ENCODE results near the gene STOML1. TPM values are rescaled to one million over a fixed set of nuclear protein-coding genes. Genes with fewer than 3 reads are reported as not detected.
A peak's percentile ranks its signal among the peaks of the same experiment; 100 is the strongest.
"Not testable (repeated sequence)": the region's sequence is repeated elsewhere in the genome, so short reads cannot be mapped to it uniquely, and the experiment has no call there.

Gene STOML1
- total RNA-seq, 8 experiments from 2014 or later, result 7.7 to 31.4 (median 18.2) TPM

GRCh38 chr15:73960472-73961070 is 31.5 kb downstream of the STOML1 start:
- in situ Hi-C loops (cut with MboI; ENCODE audit: low pct_unique_long_range_greater_than_20kb in 2 of 9, low sequenced_read_pairs in 9 of 9, unreplicated experiment in 9 of 9), result loop anchor here in 2 of 9 experiments (25.0 kb wide), 2 partner anchors 352 to 377 kb away; no protein-coding TSS in a partner anchor
- H3K27ac ChIP-seq; H3K4me3 ChIP-seq; ATAC-seq (replicated peaks in 6 of 8): not testable (repeated sequence)
- WGBS, 10 experiments, result 82 to 100% (median 96%) methylated on average over 1 to 7 of the region's 7 CpGs; no CpG with 5 or more reads in 2 of the 10 experiments
- peaks cover 12 to 16% of the 10 kb centered on the region in 2 donors for H3K4me1 ChIP-seq (replicated peaks in 1 of 2)

GRCh38 chr15:73959801-73960200 is 32.3 kb downstream of the STOML1 start:
- Histone ChIP-seq H3K4me1 (replicated peaks in 1 of 2) (peaks cover 4 to 9% of the 10 kb centered on the region in 2 donors), H3K4me3 (no peak overlapping the region), H3K27ac (no peak overlapping the region)
- ATAC-seq (replicated peaks in 6 of 8), result peak in 1 of 8 experiments; percentile 12
- 57 to 86% (median 72%) methylated on average over 2 to 6 of the region's 6 CpGs; no CpG with 5 or more reads in 5 of the 10 experiments for WGBS, 10 experiments
- in situ Hi-C loops (cut with MboI; ENCODE audit: low pct_unique_long_range_greater_than_20kb in 2 of 9, low sequenced_read_pairs in 9 of 9, unreplicated experiment in 9 of 9), result loop anchor here in 2 of 9 experiments (25.0 kb wide), 2 partner anchors 352 to 378 kb away; no protein-coding TSS in a partner anchor

- peak in 2 of 8 experiments; percentile 6 to 25 for ATAC-seq (replicated peaks in 6 of 8)
- H3K27ac ChIP-seq, result no peak overlapping the region
Observed at GRCh38 chr15:73959012-73959581, 33.0 kb downstream of the STOML1 start.

GRCh38 chr15:73957785-73958184 is 34.3 kb downstream of the STOML1 start:
- Histone ChIP-seq H3K4me1 (replicated peaks in 1 of 2) (peaks cover 16 to 19% of the 10 kb centered on the region in 2 donors), H3K4me3 (no peak overlapping the region), H3K27ac (no peak overlapping the region)
- ATAC-seq (replicated peaks in 6 of 8), result no peak
- 83 to 100% (median 93%) methylated on average over 1 to 2 of the region's 2 CpGs; no CpG with 5 or more reads in 6 of the 10 experiments for WGBS, 10 experiments
- in situ Hi-C loops (cut with MboI; ENCODE audit: low pct_unique_long_range_greater_than_20kb in 2 of 9, low sequenced_read_pairs in 9 of 9, unreplicated experiment in 9 of 9), result loop anchor here in 2 of 9 experiments (25.0 kb wide), 2 partner anchors 355 to 380 kb away; no protein-coding TSS in a partner anchor

More at GRCh38 chr15:73959012-73959581, 33.0 kb downstream of the STOML1 start:
- Histone ChIP-seq H3K4me3 (no peak overlapping the region), H3K4me1 (replicated peaks in 1 of 2) (peaks cover 9 to 10% of the 10 kb centered on the region in 2 donors)
- in situ Hi-C loops (cut with MboI; ENCODE audit: low pct_unique_long_range_greater_than_20kb in 2 of 9, low sequenced_read_pairs in 9 of 9, unreplicated experiment in 9 of 9), result loop anchor here in 2 of 9 experiments (25.0 kb wide), 2 partner anchors 353 to 378 kb away; no protein-coding TSS in a partner anchor
- WGBS, 10 experiments, result 0 to 92% (median 56%) methylated on average over 1 to 6 of the region's 8 CpGs

- peaks cover 21 to 24% of the 10 kb centered on the region in 2 donors for H3K4me1 ChIP-seq (replicated peaks in 1 of 2)
- no peak overlapping the region for H3K4me3 ChIP-seq
- in situ Hi-C loops (cut with MboI; ENCODE audit: low pct_unique_long_range_greater_than_20kb in 2 of 9, low sequenced_read_pairs in 9 of 9, unreplicated experiment in 9 of 9), result loop anchor here in 2 of 9 experiments (25.0 kb wide), 2 partner anchors 355 to 380 kb away; no protein-coding TSS in a partner anchor
- no peak overlapping the region for H3K27ac ChIP-seq
- ATAC-seq (replicated peaks in 6 of 8), result peak in 1 of 8 experiments; percentile 8
- WGBS, 10 experiments, result 60 to 100% (median 70%) methylated on average over 1 to 4 of the region's 8 CpGs; no CpG with 5 or more reads in 3 of the 10 experiments
Observed at GRCh38 chr15:73957276-73957675, 34.8 kb downstream of the STOML1 start.

GRCh38 chr15:73956743-73957135 is 35.4 kb downstream of the STOML1 start:
- no peak overlapping the region for H3K27ac ChIP-seq
- WGBS, 10 experiments, result 0 to 96% (median 5%) methylated on average over 1 to 8 of the region's 9 CpGs; no CpG with 5 or more reads in 6 of the 10 experiments

GRCh38 chr15:73955861-73956742 is 36.0 kb downstream of the STOML1 start:
- in situ Hi-C loops (cut with MboI; ENCODE audit: low pct_unique_long_range_greater_than_20kb in 2 of 9, low sequenced_read_pairs in 9 of 9, unreplicated experiment in 9 of 9), result loop anchor here in 2 of 9 experiments (25.0 kb wide), 2 partner anchors 356 to 381 kb away; no protein-coding TSS in a partner anchor
- WGBS, 10 experiments, result 0 to 95% (median 65%) methylated on average over 1 to 4 of the region's 12 CpGs; no CpG with 5 or more reads in 4 of the 10 experiments
- Histone ChIP-seq H3K4me1 (replicated peaks in 1 of 2) (peaks cover 32 to 35% of the 10 kb centered on the region in 2 donors), H3K27ac (no peak overlapping the region), H3K4me3 (no peak overlapping the region)
- no peak for ATAC-seq (replicated peaks in 6 of 8)

More at GRCh38 chr15:73956743-73957135, 35.4 kb downstream of the STOML1 start:
- no peak overlapping the region for H3K4me3 ChIP-seq
- in situ Hi-C loops (cut with MboI; ENCODE audit: low pct_unique_long_range_greater_than_20kb in 2 of 9, low sequenced_read_pairs in 9 of 9, unreplicated experiment in 9 of 9), result loop anchor here in 2 of 9 experiments (25.0 kb wide), 2 partner anchors 356 to 381 kb away; no protein-coding TSS in a partner anchor
- peak in 3 of 8 experiments; percentile 65 to 85 (median 82) for ATAC-seq (replicated peaks in 6 of 8)
- peaks cover 26 to 29% of the 10 kb centered on the region in 2 donors for H3K4me1 ChIP-seq (replicated peaks in 1 of 2)

- Histone ChIP-seq H3K4me3 (no peak overlapping the region), H3K4me1 (replicated peaks in 1 of 2) (peaks cover 37 to 39% of the 10 kb centered on the region in 2 donors), H3K27ac (no peak overlapping the region)
- in situ Hi-C loops (cut with MboI; ENCODE audit: low pct_unique_long_range_greater_than_20kb in 2 of 9, low sequenced_read_pairs in 9 of 9, unreplicated experiment in 9 of 9), result loop anchor here in 2 of 9 experiments (25.0 kb wide), 2 partner anchors 357 to 382 kb away; no protein-coding TSS in a partner anchor
- WGBS, 10 experiments, result 80 to 100% (median 83%) methylated on average over 1 to 2 of the region's 4 CpGs; no CpG with 5 or more reads in 5 of the 10 experiments
- ATAC-seq (replicated peaks in 6 of 8), result no peak
Observed at GRCh38 chr15:73955326-73955725, 36.8 kb downstream of the STOML1 start.

GRCh38 chr15:73954188-73955145 is 37.6 kb downstream of the STOML1 start:
- peaks cover 37 to 39% of the 10 kb centered on the region in 2 donors for H3K4me1 ChIP-seq (replicated peaks in 1 of 2)
- H3K4me3 ChIP-seq, result no peak overlapping the region
- no peak overlapping the region for H3K27ac ChIP-seq
- in situ Hi-C loops (cut with MboI; ENCODE audit: low pct_unique_long_range_greater_than_20kb in 2 of 9, low sequenced_read_pairs in 9 of 9, unreplicated experiment in 9 of 9), result loop anchor here in 2 of 9 experiments (25.0 kb wide), 2 partner anchors 358 to 383 kb away; no protein-coding TSS in a partner anchor
- no peak for ATAC-seq (replicated peaks in 6 of 8)
- 84 to 100% (median 90%) methylated on average over 1 to 7 of the region's 27 CpGs; no CpG with 5 or more reads in 5 of the 10 experiments for WGBS, 10 experiments

GRCh38 chr15:73952913-73953750 is 39.0 kb downstream of the STOML1 start:
- in situ Hi-C loops (cut with MboI; ENCODE audit: low pct_unique_long_range_greater_than_20kb in 2 of 9, low sequenced_read_pairs in 9 of 9, unreplicated experiment in 9 of 9), result loop anchor here in 2 of 9 experiments (25.0 kb wide), 2 partner anchors 359 to 384 kb away; no protein-coding TSS in a partner anchor
- no peak for ATAC-seq (replicated peaks in 6 of 8)
- H3K4me1 ChIP-seq (replicated peaks in 1 of 2), result peaks cover 33 to 34% of the 10 kb centered on the region in 2 donors
- 0 to 100% (median 89%) methylated on average over 1 to 6 of the region's 10 CpGs; no CpG with 5 or more reads in 6 of the 10 experiments for WGBS, 10 experiments
- H3K4me3 ChIP-seq, result no peak overlapping the region
- peak overlapping the region in 1 of 2 donors; percentile 79 for H3K27ac ChIP-seq
